Neural cell (in vitro differentiated cells): ENCODE results near the gene NRCAM.

ENCODE experiments used
- EP300 ChIP-seq: fragments of 450-650 bp; conservative IDR thresholded peaks from 2 replicates; pipeline ENCODE4 v1.6.1; 2014; ENCODE audit warnings: antibody characterized with exemption, mild to moderate bottlenecking, moderate library complexity; ENCODE audit not compliant: poor library complexity, severe bottlenecking
- EZH2 ChIP-seq: fragments of 200-600, 300-800 bp; shearing (Covaris generic), sonication (generic); IDR thresholded peaks from 2 replicates; pipeline ENCODE4 v1.6.1; 2014; ENCODE audit warnings: antibody characterized with exemption, low read length, borderline replicate concordance, mild to moderate bottlenecking; ENCODE audit not compliant: insufficient read depth, poor library complexity, severe bottlenecking
- MXI1 ChIP-seq: fragments of 450-650 bp; conservative IDR thresholded peaks from 2 replicates; pipeline ENCODE4 v1.6.1; 2014; ENCODE audit warnings: antibody characterized with exemption, mild to moderate bottlenecking; ENCODE audit not compliant: poor library complexity, severe bottlenecking
- POLR2AphosphoS5 ChIP-seq: IDR thresholded peaks from 2 replicates; pipeline ENCODE4 v1.6.1; 2012
- RAD21 ChIP-seq: fragments of 450-650 bp; conservative IDR thresholded peaks from 2 replicates; pipeline ENCODE4 v1.6.1; 2014; ENCODE audit warnings: antibody characterized with exemption, mild to moderate bottlenecking, moderate library complexity
- TAF1 ChIP-seq: IDR thresholded peaks from 2 replicates; pipeline ENCODE4 v1.6.1; 2012; ENCODE audit warnings: low read depth
- TF ChIP-seq, protein P1 (sequence below): fragments of 450-650 bp; IDR thresholded peaks from 2 replicates; pipeline ENCODE4 v1.5.1; 2014; ENCODE audit warnings: antibody characterized with exemption, mild to moderate bottlenecking, moderate library complexity; ENCODE audit not compliant: poor library complexity, severe bottlenecking
- TF ChIP-seq, protein P2 (sequence below): IDR thresholded peaks from 2 replicates; pipeline ENCODE4 v1.6.1; 2012; ENCODE audit warnings: borderline replicate concordance

DNA sequence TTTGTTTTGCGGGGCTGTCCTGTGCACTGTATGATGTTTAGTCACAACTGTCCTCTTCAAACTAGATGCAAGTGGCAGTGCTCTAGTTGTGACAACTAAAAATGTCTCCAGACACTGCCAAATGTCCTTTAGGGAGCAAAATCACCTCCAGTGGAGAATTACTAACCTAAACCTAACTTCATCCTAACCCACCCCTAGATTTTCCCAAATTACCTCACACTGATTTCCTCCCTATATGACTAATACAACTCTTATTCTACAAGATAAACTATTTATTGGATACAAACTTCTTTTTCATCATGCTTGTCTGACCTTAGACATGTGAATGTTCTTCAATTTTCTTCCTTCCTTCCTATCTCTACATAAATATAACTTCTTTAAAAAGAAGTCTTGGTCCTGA lies 43.3 kb upstream of the NRCAM start:
- TF ChIP-seq RAD21 (no peak), POLR2AphosphoS5 (no peak), EP300 (no peak), EZH2 (no peak), TAF1 (no peak), MXI1 (no peak)
- TF ChIP-seq, protein P1, sequence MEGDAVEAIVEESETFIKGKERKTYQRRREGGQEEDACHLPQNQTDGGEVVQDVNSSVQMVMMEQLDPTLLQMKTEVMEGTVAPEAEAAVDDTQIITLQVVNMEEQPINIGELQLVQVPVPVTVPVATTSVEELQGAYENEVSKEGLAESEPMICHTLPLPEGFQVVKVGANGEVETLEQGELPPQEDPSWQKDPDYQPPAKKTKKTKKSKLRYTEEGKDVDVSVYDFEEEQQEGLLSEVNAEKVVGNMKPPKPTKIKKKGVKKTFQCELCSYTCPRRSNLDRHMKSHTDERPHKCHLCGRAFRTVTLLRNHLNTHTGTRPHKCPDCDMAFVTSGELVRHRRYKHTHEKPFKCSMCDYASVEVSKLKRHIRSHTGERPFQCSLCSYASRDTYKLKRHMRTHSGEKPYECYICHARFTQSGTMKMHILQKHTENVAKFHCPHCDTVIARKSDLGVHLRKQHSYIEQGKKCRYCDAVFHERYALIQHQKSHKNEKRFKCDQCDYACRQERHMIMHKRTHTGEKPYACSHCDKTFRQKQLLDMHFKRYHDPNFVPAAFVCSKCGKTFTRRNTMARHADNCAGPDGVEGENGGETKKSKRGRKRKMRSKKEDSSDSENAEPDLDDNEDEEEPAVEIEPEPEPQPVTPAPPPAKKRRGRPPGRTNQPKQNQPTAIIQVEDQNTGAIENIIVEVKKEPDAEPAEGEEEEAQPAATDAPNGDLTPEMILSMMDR, result no peak
- TF ChIP-seq, protein P2, sequence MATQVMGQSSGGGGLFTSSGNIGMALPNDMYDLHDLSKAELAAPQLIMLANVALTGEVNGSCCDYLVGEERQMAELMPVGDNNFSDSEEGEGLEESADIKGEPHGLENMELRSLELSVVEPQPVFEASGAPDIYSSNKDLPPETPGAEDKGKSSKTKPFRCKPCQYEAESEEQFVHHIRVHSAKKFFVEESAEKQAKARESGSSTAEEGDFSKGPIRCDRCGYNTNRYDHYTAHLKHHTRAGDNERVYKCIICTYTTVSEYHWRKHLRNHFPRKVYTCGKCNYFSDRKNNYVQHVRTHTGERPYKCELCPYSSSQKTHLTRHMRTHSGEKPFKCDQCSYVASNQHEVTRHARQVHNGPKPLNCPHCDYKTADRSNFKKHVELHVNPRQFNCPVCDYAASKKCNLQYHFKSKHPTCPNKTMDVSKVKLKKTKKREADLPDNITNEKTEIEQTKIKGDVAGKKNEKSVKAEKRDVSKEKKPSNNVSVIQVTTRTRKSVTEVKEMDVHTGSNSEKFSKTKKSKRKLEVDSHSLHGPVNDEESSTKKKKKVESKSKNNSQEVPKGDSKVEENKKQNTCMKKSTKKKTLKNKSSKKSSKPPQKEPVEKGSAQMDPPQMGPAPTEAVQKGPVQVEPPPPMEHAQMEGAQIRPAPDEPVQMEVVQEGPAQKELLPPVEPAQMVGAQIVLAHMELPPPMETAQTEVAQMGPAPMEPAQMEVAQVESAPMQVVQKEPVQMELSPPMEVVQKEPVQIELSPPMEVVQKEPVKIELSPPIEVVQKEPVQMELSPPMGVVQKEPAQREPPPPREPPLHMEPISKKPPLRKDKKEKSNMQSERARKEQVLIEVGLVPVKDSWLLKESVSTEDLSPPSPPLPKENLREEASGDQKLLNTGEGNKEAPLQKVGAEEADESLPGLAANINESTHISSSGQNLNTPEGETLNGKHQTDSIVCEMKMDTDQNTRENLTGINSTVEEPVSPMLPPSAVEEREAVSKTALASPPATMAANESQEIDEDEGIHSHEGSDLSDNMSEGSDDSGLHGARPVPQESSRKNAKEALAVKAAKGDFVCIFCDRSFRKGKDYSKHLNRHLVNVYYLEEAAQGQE, result no peak
